ENCODE data around the gene CYP4F12. TPM values are rescaled to one million over a fixed set of nuclear protein-coding genes. Genes with fewer than 3 reads are reported as not detected.

Gene CYP4F12
- total RNA-seq, 2 experiments from 2014 or later = 0.09 TPM; not detected in 1

- no peaks in the 10 kb centered on the region for H3K4me1 ChIP-seq (ENCODE audit: insufficient read depth, low read length, poor library complexity, severe bottlenecking)
- no peaks in the 10 kb centered on the region for H3K36me3 ChIP-seq (ENCODE audit: insufficient read depth, low read length)
- ChIA-PET POLR2A (no interaction called here), CTCF (ENCODE audit: unreplicated experiment) (no interaction called here)
- no peak overlapping the region for H2AFZ ChIP-seq (ENCODE audit: low read length)
- H3K4me3 ChIP-seq (ENCODE audit: low read depth, low read length, poor library complexity, severe bottlenecking) = no peak overlapping the region
- H3K9me2 ChIP-seq (ENCODE audit: insufficient read depth, low read length) = no peaks in the 10 kb centered on the region
- no peak overlapping the region for H3K27ac ChIP-seq (ENCODE audit: low read depth, low read length, poor library complexity, severe bottlenecking)
- no peaks in the 10 kb centered on the region for H4K20me1 ChIP-seq (ENCODE audit: insufficient read depth, low read length)
- no peaks in the 10 kb centered on the region for H3K79me2 ChIP-seq (ENCODE audit: insufficient read depth, low read depth, low read length)
- no peak overlapping the region for H3K4me2 ChIP-seq (ENCODE audit: low read length)
- BruUV-seq (replicated peaks) = no TSS peak
- no peaks in the 10 kb centered on the region for H3K9me3 ChIP-seq (ENCODE audit: low read length)
- intact Hi-C loops (cut with micrococcal nuclease; ENCODE audit: unreplicated experiment) = no loop called here
- no peak for DNase-seq (ENCODE audit: low spot score)
- TF ChIP-seq EZH2phosphoT487 (IDR thresholded peaks at IDR 0.05; ENCODE audit: borderline replicate concordance, low read depth, low read length) (no peak), CTCF (conservative IDR thresholded peaks at IDR 0.05; ENCODE audit: low read length) (no peak)
Observed at GRCh38 chr19:15683411-15683810, 10.5 kb downstream of the CYP4F12 start.

DNA sequence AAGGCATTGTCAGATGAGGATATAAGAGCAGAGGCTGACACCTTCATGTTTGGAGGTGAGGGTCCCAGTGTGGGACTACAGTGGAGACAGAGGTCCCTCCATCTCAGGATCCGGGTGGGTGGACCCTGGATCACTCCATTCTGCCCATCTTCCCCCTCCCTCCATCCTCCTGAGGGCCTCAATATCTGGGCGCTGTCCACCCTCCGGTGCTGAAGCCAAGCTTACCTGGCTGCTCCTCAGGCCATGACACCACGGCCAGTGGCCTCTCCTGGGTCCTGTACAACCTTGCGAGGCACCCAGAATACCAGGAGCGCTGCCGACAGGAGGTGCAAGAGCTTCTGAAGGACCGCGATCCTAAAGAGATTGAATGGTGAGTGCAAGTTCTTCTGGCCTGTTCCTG is 11.9 kb downstream of the CYP4F12 start:
- no peak overlapping the region for H2AFZ ChIP-seq (ENCODE audit: low read length)
- BruUV-seq (replicated peaks) = no TSS peak
- DNase-seq (ENCODE audit: low spot score) = no peak

More for the DNA sequence above, 11.9 kb downstream of the CYP4F12 start:
- POLR2A ChIA-PET = no interaction called here
- Histone ChIP-seq H3K4me3 (ENCODE audit: low read depth, low read length, poor library complexity, severe bottlenecking) (no peak overlapping the region), H3K36me3 (ENCODE audit: insufficient read depth, low read length) (no peaks in the 10 kb centered on the region), H3K79me2 (ENCODE audit: insufficient read depth, low read depth, low read length) (no peaks in the 10 kb centered on the region), H4K20me1 (ENCODE audit: insufficient read depth, low read length) (no peaks in the 10 kb centered on the region), H3K27ac (ENCODE audit: low read depth, low read length, poor library complexity, severe bottlenecking) (no peak overlapping the region), H3K9me2 (ENCODE audit: insufficient read depth, low read length) (no peaks in the 10 kb centered on the region), H3K4me2 (ENCODE audit: low read length) (no peak overlapping the region), H3K9me3 (ENCODE audit: low read length) (no peaks in the 10 kb centered on the region), H3K4me1 (ENCODE audit: insufficient read depth, low read length, poor library complexity, severe bottlenecking) (no peaks in the 10 kb centered on the region)
- CTCF ChIA-PET (ENCODE audit: unreplicated experiment) = no interaction called here
- intact Hi-C loops (cut with micrococcal nuclease; ENCODE audit: unreplicated experiment) = no loop called here
- no peak for TF ChIP-seq EZH2phosphoT487 (IDR thresholded peaks at IDR 0.05; ENCODE audit: borderline replicate concordance, low read depth, low read length)
- TF ChIP-seq CTCF (conservative IDR thresholded peaks at IDR 0.05; ENCODE audit: low read length) = no peak
